GM21515 (cell line): ENCODE results near the gene C11orf24.

ENCODE experiments used
- ATAC-seq: cut with Tn5 transposase; IDR thresholded peaks from one replicate; pipeline ENCODE4 v1.9.1; 2021; ENCODE audit not compliant: unreplicated experiment

C11orf24 gene

GRCh38 chr11:68271781-68272608 is at the start of gene C11orf24:
Gene C11orf24 (minus strand): TSS chr11:68271973. CDS start chr11:68263767, 8,206 bp downstream.
- peak; percentile 62 for ATAC-seq

- ATAC-seq, result no peak
These were observed 45.5 kb upstream of the C11orf24 start for GRCh38 chr11:68317147-68317785.

GRCh38 chr11:68315171-68315920 is 43.6 kb upstream of the C11orf24 start:
- no peak for ATAC-seq

GRCh38 chr11:68314203-68315170 is 42.7 kb upstream of the C11orf24 start:
- ATAC-seq, result no peak

GRCh38 chr11:68313574-68314202 is 41.9 kb upstream of the C11orf24 start:
- ATAC-seq, result no peak

GRCh38 chr11:68312780-68313573 is 41.2 kb upstream of the C11orf24 start:
- ATAC-seq, result no peak

GRCh38 chr11:68312117-68312779 is 40.5 kb upstream of the C11orf24 start, which contains the start of gene LRP5:
Gene LRP5 (plus strand): TSS chr11:68312591. CDS start chr11:68312715, 124 bp downstream.
- no peak for ATAC-seq

GRCh38 chr11:68311160-68312116 is 39.7 kb upstream of the C11orf24 start:
- no peak for ATAC-seq

GRCh38 chr11:68309621-68310185 is 37.9 kb upstream of the C11orf24 start:
- ATAC-seq, result no peak

GRCh38 chr11:68308068-68308467 is 36.3 kb upstream of the C11orf24 start:
- ATAC-seq, result no peak

- ATAC-seq, result no peak
These were observed 34.9 kb upstream of the C11orf24 start for GRCh38 chr11:68306636-68307035.

GRCh38 chr11:68303982-68304780 is 32.4 kb upstream of the C11orf24 start:
- no peak for ATAC-seq

- no peak for ATAC-seq
These were observed 31.3 kb upstream of the C11orf24 start for GRCh38 chr11:68303083-68303482.

GRCh38 chr11:68302670-68303069 is 30.9 kb upstream of the C11orf24 start:
- ATAC-seq, result no peak

- ATAC-seq, result no peak
These were observed 30.5 kb upstream of the C11orf24 start for GRCh38 chr11:68302256-68302655.

GRCh38 chr11:68300076-68300830 is 28.5 kb upstream of the C11orf24 start:
- ATAC-seq, result no peak
